Femur (tissue), 1 donor: ENCODE measurements around the gene MARCHF7.
"Not testable (repeated sequence)": the region's sequence is repeated elsewhere in the genome, so short reads cannot be mapped to it uniquely, and the experiment has no call there.

Experiments
- DNase-seq: peaks from one replicate; pipeline ENCODE4 v3.0.0-alpha.2; 2017

The MARCHF7 gene

DNA sequence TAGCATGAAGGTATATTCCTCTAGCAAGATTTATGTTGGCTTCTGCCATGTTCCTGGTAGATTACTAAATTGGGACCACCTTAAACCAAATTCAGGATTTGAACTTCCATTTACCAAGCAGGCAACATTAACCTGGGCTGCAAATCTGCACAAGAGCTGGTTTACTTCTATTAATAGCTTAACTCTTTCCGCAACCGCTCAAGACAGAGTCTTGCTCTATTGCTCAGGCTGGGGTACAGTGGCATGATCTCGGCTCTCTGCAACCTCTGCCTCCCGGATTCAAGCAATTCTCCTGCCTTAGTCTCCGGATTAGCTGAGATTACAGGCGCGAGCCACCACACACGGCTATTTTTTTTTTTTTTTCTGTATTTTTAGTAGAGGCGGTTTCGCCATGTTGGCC is 8.4 kb downstream of the MARCHF7 start:
- DNase-seq: no peak

DNA sequence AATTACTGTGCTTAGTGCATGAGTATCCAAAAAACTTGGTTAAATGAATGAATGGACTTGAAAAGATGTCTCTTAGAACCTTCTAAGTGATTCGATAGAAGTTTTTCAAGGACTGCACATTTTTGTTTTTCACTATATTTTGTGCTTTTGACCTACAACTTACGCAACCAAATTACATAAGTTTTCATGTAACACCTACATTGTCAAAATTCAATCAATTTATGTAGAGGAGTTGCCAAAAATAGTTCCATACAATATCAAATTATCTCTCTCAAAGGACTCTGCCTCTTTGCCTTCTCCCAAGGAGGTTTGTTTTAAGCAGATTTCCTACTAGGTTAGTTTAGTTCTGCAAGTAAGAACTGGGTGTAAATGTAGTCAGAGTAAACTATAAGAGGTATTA is 10.3 kb downstream of the MARCHF7 start:
- no peak for DNase-seq

DNA sequence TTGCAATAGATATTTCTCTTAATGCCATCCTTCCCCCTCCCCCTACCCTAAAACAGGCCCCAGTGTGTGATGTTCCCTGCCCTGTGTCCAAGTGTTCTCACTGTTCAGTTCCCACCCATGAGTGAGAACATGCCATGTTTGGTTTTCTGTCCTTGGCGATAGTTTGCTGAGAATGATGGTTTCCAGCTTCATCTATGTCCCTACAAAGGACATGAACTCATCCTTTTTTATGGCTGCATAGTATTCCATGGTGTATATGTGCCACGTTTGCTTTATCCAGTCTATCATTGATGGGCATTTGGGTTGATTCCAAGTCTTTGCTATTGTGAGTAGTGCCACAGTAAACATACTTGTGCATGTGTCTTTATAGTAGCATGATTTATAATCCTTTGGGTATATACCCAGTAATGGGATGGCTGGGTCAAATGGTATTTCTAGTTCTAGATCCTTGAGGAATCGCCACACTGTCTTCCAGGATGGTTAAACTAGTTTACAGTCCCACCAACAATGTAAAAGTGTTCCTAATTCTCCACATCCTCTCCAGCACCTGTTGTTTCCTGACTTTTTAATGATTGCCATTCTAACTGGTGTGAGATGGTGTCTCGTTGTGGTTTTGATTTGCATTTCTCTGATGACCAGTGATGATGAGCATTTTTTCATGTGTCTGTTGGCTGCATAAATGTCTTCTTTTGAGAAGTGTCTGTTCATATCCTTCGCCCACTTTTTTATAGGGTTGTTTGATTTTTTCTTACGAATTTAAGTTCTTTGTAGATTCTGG is 12.7 kb downstream of the MARCHF7 start:
- DNase-seq: not testable (repeated sequence)

DNA sequence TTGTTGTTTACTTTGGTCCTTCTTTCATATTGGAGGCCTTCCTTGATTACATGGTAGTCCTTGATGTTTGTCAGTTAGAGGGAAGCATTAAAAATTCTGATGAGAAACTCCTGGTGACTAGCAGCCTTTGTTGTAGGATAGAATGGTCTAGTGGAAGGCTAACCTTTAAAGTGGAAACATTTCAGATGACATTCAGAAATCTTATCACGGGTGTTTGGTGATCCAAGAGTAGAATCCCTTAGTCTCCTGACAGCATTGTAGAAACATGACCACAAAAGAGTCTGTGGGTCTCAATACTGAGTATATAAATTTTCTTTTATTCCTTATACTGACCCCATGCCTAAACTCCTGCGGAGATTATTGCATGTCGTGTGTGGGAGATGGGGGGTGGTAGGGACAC is 13.4 kb downstream of the MARCHF7 start:
- no peak for DNase-seq

DNA sequence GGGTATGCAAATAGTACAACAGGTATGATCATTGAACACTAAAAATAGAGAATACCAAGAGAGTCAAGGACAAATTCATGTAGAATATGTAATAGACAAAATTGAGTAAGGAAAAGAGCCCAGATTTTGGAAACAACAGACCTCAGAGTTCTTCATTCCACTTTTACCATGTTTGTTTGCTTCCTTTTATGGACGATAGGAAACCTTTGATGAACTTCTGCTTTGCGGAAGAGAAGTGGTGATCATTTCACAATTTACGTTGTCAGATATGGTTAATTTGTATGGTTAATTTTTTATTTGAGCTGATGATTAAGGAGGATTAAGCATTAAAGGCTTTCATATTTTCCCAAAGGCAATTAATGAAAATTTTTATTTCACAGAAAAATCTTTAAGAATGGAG is 16.3 kb downstream of the MARCHF7 start:
- DNase-seq: no peak

DNA sequence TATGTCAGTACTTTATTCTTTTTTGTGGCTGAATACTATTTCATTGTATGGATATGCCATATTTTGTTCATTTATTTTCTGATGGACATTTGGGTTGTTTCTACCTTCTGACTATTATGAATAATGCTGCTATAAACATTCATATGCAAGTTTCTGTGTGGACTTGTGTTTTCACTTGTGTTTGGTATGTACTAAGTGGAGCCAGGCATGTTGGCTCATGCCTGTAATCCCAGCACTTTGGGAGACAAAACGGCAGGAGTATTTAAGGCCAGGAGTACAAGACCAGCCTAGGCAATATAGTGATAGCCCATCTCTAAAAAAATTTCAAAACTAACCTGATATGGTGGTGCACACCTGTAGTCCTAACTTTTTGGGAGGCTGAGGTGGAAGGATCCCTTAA is 23.3 kb downstream of the MARCHF7 start:
- no peak for DNase-seq

DNA sequence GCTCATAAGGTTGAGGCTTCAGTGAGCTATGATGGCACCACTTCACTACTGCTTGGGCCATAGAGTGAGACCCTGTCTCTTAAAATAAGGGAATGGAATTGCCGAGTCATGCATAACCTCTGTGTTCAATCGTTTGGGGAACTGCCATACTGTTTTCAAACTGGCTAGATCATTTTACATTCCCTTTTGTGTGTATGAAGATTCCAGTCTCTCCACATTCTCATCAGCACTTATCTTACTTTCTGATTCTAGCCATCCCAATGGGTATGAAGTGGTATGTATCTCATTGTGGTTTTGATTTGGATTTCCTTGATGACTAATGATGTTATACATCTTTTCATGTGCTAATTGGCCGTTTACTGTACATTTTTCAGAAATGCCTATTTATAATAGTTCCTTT is 23.7 kb downstream of the MARCHF7 start:
- DNase-seq: no peak

DNA sequence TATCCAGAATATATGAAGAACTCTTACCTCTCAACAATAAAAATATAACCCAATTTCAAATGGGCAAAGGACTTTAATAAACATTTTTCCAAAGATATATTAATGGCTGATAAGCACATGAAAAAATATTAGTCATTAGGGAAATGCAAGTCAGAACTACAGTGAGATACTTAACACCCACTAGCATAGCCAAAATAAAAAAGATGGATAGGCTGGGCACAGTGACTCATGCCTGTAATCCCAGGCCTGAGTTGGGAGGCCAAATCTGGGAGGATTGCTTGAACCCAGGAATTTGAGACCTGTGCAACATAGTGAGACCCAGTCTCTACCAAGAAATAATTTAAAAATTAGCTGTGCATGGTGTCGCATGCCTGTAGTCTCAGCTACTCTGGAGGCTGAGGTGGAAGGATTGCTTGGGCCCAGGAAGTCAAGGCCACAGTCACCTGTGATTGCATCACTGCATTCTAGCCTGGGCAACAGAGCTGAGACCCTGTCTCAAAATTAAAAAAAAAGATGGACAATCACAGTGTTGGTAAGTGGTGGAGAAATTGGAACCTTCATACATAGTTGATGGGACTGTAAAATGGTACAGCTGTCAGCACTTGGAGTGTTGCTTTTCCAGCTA is 25.1 kb downstream of the MARCHF7 start:
- DNase-seq: no peak

DNA sequence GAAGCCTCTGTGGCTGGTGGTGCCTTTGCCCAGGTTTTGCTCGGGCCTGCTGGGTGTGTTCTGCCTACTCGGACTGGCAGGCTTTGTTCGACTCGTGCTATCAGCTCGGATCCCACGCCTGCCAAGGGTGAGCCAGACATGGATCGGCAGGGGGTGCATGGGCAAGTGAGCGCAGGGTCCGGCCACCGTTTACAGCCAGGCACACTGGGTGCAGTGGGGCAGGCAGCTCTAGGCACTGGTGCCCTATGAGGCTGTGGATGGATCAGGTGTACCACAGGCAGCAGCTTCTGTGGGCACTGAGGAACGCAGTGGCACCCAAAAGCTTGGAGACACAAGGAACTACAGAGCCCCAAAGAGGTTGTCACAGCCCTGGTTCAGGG is 25.6 kb downstream of the MARCHF7 start:
- no peak for DNase-seq

DNA sequence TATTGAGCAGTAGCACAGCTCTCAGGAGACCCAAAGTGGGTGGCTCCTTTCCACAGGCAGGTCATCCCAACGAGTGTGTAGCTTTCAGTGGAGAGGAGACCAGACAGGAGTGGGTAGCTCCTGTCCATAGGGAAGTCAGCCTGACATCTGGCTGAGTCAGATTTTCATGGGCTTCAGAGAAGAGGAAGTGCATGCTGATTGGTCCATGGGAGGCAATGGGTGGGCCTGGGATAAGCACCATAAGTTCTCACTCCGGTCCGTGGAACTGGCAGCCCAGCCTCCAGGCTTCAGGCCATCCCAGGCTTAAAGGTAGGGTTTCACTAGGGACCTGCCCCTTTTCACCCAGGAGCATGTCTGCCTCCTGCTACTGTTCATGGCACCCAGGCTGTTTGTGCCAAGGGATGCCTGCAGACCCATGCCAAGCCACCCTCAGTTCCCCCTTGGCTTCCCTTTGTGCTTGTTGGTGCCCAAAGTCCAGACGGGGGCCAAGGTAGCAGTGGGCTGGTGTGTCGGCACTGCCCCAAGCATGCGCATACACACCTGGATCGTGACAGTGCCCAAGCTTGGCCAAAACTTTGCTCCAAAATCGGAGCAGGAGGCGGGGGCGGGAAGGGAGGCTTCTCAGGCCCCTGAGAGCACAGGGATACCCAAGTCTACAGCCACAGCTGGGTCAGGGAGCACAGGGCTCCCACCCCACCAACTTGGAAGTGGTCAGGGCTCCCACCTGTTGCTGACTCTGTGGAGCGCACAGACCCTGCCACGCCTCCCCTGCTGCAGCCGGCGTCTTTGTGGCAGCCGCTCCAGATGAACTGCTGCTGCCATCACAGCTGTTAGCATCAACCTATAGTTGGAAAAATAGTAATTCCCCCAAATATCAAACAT is 26.4 kb downstream of the MARCHF7 start:
- DNase-seq: no peak

DNA sequence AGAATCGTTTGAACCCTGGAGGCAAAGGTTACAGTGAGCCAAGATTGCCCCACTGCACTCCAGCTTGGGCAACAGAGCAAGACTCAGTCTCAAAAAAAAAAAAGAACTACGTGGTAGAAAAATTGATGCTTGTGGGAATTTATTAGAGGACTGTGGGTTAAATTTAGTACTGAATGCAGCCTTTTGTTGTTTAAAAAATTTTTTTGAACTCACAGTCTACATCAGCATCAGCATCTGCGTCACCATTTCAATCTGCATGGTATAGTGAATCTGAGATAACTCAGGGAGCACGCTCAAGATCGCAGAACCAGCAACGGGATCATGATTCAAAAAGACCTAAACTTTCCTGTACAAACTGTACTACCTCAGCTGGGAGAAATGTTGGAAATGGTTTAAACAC is 30.5 kb downstream of the MARCHF7 start:
- DNase-seq: no peak

DNA sequence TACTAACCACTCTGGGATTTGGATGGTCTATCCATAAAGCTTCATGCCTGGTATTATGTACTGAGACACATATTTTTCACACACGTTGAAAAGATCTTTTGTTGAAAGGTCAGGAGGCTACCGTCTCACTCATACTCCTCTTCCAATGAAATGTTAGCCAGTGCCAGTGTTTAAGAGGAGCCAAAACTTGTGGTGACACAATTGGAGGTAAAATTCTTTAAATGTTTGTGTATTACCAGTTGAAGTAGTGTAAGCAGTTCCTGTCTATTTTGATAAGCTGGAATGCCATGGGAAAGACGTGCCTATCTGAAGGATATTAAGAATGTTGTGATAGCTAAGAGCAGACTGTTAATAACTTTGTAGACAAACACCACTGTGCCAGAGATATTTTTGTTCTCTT is 32.1 kb downstream of the MARCHF7 start:
- DNase-seq: no peak

DNA sequence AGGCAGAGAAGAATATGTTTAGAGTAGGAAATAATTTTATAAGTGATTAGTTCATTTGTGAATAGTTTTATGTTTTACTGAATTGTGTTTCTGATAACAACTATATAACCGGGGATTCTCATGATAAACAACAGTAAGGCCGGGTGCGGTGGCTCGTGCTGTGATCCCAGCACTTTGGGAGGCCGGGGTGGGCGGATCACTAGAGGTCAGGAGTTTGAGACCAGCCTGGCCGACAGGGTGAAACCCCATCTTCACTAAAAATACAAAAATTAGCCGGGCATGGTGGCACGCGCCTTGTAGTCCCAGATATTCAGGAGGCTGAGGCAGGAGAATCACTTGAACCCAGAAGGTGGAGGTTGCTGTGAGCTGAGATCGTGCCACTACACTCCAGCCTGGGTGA is 32.9 kb downstream of the MARCHF7 start:
- DNase-seq: not testable (repeated sequence)

DNA sequence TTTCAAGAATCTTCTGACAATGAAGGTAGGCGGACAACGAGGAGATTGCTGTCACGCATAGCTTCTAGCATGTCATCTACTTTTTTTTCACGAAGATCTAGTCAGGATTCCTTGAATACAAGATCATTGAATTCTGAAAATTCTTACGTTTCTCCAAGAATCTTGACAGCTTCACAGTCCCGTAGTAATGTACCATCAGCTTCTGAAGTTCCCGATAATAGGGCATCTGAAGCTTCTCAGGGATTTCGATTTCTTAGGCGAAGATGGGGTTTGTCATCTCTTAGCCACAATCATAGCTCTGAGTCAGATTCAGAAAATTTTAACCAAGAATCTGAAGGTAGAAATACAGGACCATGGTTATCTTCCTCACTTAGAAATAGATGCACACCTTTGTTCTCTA is 35.8 kb downstream of the MARCHF7 start:
- no peak for DNase-seq

DNA sequence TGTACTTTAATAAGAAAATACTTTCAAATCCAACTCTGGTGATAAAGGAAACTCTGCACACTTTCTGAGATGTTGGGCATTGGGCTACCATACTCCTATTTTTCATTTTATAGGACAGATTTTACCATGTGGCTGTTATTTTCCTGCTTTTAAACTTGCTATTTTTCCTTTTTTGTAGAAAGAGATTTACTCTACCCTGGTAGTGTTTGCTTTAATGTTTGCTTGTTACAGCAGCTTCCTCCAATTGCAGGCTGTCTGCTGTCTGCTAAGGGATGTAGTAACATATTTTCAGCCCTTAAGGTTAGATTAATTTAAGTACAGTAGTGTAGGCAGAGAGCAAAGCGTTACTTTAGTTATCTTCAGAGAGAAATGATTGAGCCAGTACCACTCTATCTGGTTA is 38.6 kb downstream of the MARCHF7 start:
- no peak for DNase-seq

DNA sequence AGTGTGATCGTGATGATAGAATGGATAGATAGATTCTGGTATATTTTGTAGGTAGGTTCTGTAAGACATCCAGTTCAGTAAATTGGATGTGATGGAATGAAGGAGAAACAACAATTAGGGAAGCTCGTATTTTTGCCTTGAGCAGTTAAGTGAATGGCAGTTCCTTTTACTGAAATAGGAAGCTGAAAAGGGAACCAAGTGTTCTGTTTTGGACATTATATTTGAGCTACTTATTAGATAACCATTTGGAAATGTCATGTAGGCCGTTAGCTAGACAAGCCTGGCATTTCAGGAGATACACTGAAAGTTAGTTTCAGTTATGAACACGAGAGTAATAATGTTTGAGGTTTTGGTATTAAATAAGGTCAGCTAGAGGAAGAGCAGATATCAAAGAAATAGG is 41.5 kb downstream of the MARCHF7 start:
- no peak for DNase-seq

DNA sequence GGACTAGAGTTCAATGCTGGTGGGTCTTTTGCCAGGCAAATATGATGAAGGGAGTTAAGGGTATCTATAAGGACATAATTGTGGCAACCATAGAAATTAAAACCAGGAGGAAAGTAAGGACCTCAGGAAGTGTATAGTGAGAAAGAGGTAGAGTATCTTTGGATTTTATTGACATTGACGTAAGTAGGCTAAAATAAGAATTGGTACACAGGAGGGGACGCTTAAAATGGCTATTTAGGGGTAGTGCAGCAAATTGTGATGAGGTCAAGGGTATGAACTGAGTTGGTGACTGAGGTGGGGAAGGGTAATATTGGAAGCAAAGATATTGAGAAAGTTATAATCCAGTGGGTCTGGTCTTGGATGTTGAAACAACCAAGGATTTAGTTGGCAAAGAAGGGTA is 42.7 kb downstream of the MARCHF7 start:
- no peak for DNase-seq

DNA sequence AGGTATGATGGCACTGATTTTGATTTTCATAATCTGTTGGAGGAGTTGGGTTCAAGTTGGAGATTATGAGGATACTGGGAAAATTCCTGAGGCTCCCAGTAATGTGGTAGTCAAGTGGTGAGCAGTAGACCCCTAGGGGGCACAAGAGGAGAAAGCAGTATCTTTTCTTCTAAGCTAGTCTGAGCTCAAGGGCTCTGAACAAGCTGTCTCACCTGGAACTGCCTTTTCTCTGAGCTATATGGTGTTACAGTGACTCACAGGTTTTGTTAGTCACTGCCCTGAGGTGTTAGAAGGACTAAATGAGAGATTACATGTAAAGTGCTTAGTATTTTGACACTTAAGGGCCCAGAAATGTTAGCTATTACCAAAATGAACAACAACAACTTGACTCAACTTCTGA is 43.5 kb downstream of the MARCHF7 start:
- no peak for DNase-seq

DNA sequence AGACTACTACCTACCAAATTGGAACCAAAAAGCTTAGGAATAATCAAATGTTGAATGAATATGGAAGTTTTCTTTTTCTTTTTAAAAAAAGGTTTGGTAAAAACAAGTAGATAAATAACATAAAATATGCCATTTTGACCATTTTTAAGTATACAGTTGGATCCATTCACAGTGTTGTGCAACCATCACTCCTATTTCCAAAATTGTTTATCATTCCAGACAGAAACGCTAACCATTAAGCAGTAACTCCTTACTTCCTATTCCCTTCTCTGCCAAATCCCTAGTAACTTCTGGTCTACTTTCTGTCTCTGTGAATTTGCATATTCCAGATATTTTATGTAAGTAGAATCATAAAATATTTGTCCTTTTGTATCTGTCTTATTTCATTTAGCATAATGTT is 45.9 kb downstream of the MARCHF7 start:
- no peak for DNase-seq

DNA sequence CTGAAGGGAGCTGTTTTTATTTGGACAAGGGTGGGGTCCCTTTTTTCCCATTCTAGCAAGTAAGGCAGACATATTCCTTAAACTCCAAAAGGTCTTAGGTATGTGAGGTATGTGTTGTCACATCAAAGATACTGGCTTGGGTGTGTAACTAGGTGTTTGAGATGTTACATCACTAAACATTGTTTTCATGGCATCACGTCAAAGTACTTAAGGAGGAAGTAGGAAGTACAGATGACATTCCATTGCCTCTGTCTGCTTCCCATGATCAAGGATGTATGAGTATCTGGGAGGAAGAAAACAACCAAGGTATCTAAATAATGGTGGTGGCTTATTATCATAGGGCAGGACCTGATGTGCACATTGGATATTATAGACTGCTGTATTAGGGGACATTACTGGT is 46.4 kb downstream of the MARCHF7 start:
- no peak for DNase-seq

DNA sequence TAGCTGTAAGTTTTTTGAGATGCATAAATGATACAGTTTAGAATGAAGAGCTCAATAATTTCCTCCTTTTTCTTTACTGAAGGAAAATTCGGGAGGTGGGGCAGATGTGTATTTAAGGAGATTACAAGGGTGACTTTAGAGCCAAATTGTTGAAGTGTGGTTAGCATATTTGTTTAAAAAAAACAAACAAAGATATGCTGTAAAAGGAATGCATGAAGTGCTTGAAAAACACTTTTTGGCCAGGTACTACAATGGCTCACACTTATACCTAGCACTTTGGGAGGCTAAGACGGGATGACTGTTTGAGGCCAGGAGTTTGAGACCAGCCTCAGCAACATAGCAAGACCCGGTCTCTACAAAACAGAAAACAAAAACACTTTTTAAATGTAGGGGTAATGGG is 47.3 kb downstream of the MARCHF7 start:
- DNase-seq: no peak

DNA sequence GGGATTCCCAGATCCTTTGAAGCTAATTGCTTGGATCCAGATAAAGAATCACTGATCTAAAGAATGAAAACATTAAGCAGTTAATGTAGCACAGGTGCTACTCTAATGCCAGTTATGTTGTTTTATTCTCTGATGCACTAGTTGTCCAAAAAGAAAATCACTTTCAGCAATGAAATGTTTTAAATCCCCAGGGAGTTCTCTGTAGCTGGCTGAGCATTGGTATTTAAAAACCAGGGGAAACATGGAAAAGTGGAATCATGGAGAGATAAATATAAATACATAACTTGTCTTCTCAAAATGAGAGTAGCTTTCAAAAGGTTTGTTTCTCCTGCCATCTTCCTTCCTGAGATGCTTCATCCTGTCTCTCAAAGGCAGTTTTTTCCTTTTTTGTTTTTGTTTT is 48.0 kb downstream of the MARCHF7 start:
- DNase-seq: no peak

DNA sequence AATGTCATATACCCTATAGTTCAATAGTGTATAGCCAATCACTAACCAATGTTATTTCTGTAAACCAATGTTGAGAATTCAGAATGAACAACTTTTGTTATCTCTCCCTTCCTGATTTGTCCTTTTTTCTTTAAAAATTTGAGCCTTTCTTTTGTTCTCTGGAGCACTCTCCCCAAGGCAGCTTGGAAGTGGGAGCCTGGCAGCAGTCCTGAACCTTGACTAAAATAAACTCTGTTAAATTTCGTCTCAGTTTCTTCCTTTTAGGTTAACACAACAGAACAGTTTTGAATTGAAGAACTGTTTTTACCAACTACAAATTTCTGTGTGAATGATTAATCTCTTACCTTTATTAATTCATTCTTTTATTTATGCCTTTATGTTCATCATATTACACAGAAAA is 49.8 kb downstream of the MARCHF7 start:
- no peak for DNase-seq
